Retina (tissue), 1 donor: ENCODE results near the gene C14orf180.

Experiments
- DNase-seq: peaks from one replicate; pipeline ENCODE4 v3.0.0-alpha.2; 2016

Gene C14orf180

GRCh38 chr14:104594310-104595046, 14.9 kb downstream of the C14orf180 start:
- DNase-seq, result no peak

- no peak for DNase-seq
These were observed 15.6 kb downstream of the C14orf180 start for GRCh38 chr14:104595116-104595675.

GRCh38 chr14:104595911-104596450, 16.4 kb downstream of the C14orf180 start:
- DNase-seq, result no peak

GRCh38 chr14:104596451-104596918, 16.9 kb downstream of the C14orf180 start:
- DNase-seq, result no peak

GRCh38 chr14:104596927-104597351, 17.4 kb downstream of the C14orf180 start:
- DNase-seq, result no peak

- DNase-seq, result no peak
These were observed 18.0 kb downstream of the C14orf180 start for GRCh38 chr14:104597576-104597975.

- peak; percentile 55 for DNase-seq
These were observed 18.7 kb downstream of the C14orf180 start for GRCh38 chr14:104598039-104598909.

- no peak for DNase-seq
These were observed 19.3 kb downstream of the C14orf180 start for GRCh38 chr14:104598910-104599273.

- DNase-seq, result no peak
These were observed 19.9 kb downstream of the C14orf180 start for GRCh38 chr14:104599446-104599845.

GRCh38 chr14:104600141-104600643, 20.6 kb downstream of the C14orf180 start:
- peak; percentile 87 for DNase-seq

GRCh38 chr14:104600805-104601204, 21.2 kb downstream of the C14orf180 start:
- DNase-seq, result no peak

GRCh38 chr14:104601786-104602185, 22.2 kb downstream of the C14orf180 start:
- no peak for DNase-seq

- DNase-seq, result no peak
These were observed 22.9 kb downstream of the C14orf180 start for GRCh38 chr14:104602315-104602932.

- DNase-seq, result no peak
These were observed 23.4 kb downstream of the C14orf180 start for GRCh38 chr14:104602933-104603325.

- DNase-seq, result peak; percentile 75
These were observed 24.3 kb downstream of the C14orf180 start for GRCh38 chr14:104603711-104604401.

GRCh38 chr14:104604458-104605449, 25.2 kb downstream of the C14orf180 start, which contains the start of gene TMEM179:
TMEM179 (minus strand) TSS chr14:104604772; CDS start chr14:104604741, 31 bp downstream.
- DNase-seq, result peak; percentile 86

GRCh38 chr14:104609666-104610065, 30.1 kb downstream of the C14orf180 start:
- DNase-seq, result no peak

GRCh38 chr14:104610749-104611310, 31.3 kb downstream of the C14orf180 start:
- no peak for DNase-seq

- no peak for DNase-seq
These were observed 32.3 kb downstream of the C14orf180 start for GRCh38 chr14:104611881-104612280.
